Suprapubic skin (tissue), 4 donors: ENCODE data around the gene DMTF1. TPM values are rescaled to one million over a fixed set of nuclear protein-coding genes. Genes with fewer than 3 reads are reported as not detected.

Source experiments
- DNase-seq, 2 donors: peaks; one replicate each; pipeline ENCODE4 v3.0.0-alpha.2; 2019; ENCODE audit warnings: low spot score in 2 of 2
- H3K27ac ChIP-seq: fragments of 200-600 bp; sonication (generic); one replicate; pipeline ENCODE4 v1.5.1; 2019
- H3K27me3 ChIP-seq: fragments of 200-600 bp; sonication (generic); one replicate; pipeline ENCODE4 v1.5.1; 2019
- H3K36me3 ChIP-seq: fragments of 200-600 bp; sonication (generic); one replicate; pipeline ENCODE4 v1.5.1; 2019
- H3K4me1 ChIP-seq: fragments of 200-600 bp; sonication (generic); one replicate; pipeline ENCODE4 v1.5.1; 2019
- H3K4me3 ChIP-seq: fragments of 200-600 bp; sonication (generic); one replicate; pipeline ENCODE4 v1.5.1; 2019; ENCODE audit warnings: mild to moderate bottlenecking
- H3K9me3 ChIP-seq: fragments of 200-600 bp; sonication (generic); one replicate; pipeline ENCODE4 v1.5.1; 2019
- EP300 ChIP-seq: sonication (generic); formaldehyde crosslinking; IDR thresholded peaks from one replicate; pipeline ENCODE4 v1.6.1; 2017; ENCODE audit warnings: antibody characterized with exemption
- POLR2A ChIP-seq, 2 donors: fragments of 450-650 bp; IDR thresholded peaks; one replicate each; pipeline ENCODE4 v1.6.1; 2017; ENCODE audit warnings: antibody characterized with exemption in 2 of 2, mild to moderate bottlenecking in 2 of 2, moderate library complexity in 2 of 2
- POLR2AphosphoS5 ChIP-seq, 3 donors: sonication (generic); formaldehyde crosslinking; IDR thresholded peaks; one replicate each; pipeline ENCODE4 v1.6.1; 2017; ENCODE audit warnings: antibody characterized with exemption in 3 of 3
- WGBS: methylation state at CpG from one replicate; pipeline ENCODE4 v1.1.5; 2018; 5-methylcytosine and 5-hydroxymethylcytosine counted together
- total RNA-seq, 4 donors: library from RNA; depleted of rRNA; stranded (reverse); fragments of >200 nt; gene quantifications; one replicate each; pipeline ENCODE4 v1.1.0, GENCODE V29; 2016
- TF ChIP-seq, protein P1 (sequence below), 2 donors: fragments of 200-600 bp in 1 of 2; fragments of 450-650 bp in 1 of 2; sonication (generic) in 1 of 2; IDR thresholded peaks; one replicate each; pipeline ENCODE4 v1.5.1; 2016 to 2019; ENCODE audit warnings: antibody characterized with exemption in 2 of 2, mild to moderate bottlenecking in 1 of 2, moderate library complexity in 1 of 2

The DMTF1 gene
- total RNA-seq, 4 donors from 2014 or later: 42.9 to 217 (median 61.6) TPM

- Histone ChIP-seq H3K27me3 (no peaks in the 10 kb centered on the region), H3K36me3 (no peaks in the 10 kb centered on the region), H3K4me1 (no peaks in the 10 kb centered on the region), H3K4me3 (no peak overlapping the region), H3K27ac (no peak overlapping the region), H3K9me3 (no peaks in the 10 kb centered on the region)
- TF ChIP-seq, protein P1, sequence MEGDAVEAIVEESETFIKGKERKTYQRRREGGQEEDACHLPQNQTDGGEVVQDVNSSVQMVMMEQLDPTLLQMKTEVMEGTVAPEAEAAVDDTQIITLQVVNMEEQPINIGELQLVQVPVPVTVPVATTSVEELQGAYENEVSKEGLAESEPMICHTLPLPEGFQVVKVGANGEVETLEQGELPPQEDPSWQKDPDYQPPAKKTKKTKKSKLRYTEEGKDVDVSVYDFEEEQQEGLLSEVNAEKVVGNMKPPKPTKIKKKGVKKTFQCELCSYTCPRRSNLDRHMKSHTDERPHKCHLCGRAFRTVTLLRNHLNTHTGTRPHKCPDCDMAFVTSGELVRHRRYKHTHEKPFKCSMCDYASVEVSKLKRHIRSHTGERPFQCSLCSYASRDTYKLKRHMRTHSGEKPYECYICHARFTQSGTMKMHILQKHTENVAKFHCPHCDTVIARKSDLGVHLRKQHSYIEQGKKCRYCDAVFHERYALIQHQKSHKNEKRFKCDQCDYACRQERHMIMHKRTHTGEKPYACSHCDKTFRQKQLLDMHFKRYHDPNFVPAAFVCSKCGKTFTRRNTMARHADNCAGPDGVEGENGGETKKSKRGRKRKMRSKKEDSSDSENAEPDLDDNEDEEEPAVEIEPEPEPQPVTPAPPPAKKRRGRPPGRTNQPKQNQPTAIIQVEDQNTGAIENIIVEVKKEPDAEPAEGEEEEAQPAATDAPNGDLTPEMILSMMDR (IDR thresholded peaks at IDR 0.05): no peak
- TF ChIP-seq EP300 (no peak), POLR2A (IDR thresholded peaks at IDR 0.05) (no peak), POLR2AphosphoS5 (IDR thresholded peaks at IDR 0.05) (no peak)
- 84% methylated on average over 3 of the region's 3 CpGs for WGBS
- DNase-seq: no peak
Measured at GRCh38 chr7:87131771-87132170, 20.5 kb upstream of the DMTF1 start.

- H3K4me1 ChIP-seq: no peaks in the 10 kb centered on the region
- no peak overlapping the region for H3K27ac ChIP-seq
- no peaks in the 10 kb centered on the region for H3K9me3 ChIP-seq
- no peaks in the 10 kb centered on the region for H3K36me3 ChIP-seq
- H3K4me3 ChIP-seq: no peak overlapping the region
- TF ChIP-seq EP300: no peak
- TF ChIP-seq, protein P1 (IDR thresholded peaks at IDR 0.05): no peak
- no peak for TF ChIP-seq POLR2AphosphoS5 (IDR thresholded peaks at IDR 0.05)
- TF ChIP-seq POLR2A (IDR thresholded peaks at IDR 0.05): no peak
- no peaks in the 10 kb centered on the region for H3K27me3 ChIP-seq
- DNase-seq: no peak
Measured at GRCh38 chr7:87137271-87137670, 15.0 kb upstream of the DMTF1 start.

DNA sequence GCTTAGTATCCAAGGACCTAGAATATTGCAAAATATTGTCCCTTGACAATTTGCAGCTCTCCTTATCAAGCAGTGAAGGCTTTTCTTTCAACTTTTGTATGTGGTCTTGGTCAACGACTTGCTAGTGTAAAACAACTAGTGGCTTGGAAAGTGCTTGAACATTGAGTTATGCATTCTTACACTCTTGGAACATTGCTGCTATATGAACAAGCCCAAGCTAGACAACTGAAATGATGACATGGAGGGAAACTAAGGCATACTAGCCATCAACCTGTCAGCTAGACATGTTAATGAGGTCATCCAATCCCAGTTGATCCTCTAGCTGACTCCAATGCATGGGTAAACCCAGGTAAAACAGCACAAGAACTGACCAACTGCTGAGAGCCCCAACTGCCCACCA, 12.7 kb upstream of the DMTF1 start:
- WGBS: 82% methylated on average over 1 of the region's 1 CpG
- TF ChIP-seq EP300: no peak
- no peak for TF ChIP-seq POLR2AphosphoS5 (IDR thresholded peaks at IDR 0.05)
- TF ChIP-seq, protein P1 (IDR thresholded peaks at IDR 0.05): no peak
- no peak for TF ChIP-seq POLR2A (IDR thresholded peaks at IDR 0.05)
- Histone ChIP-seq H3K27ac (no peak overlapping the region), H3K27me3 (no peaks in the 10 kb centered on the region), H3K9me3 (no peaks in the 10 kb centered on the region), H3K36me3 (no peaks in the 10 kb centered on the region), H3K4me3 (no peak overlapping the region), H3K4me1 (no peaks in the 10 kb centered on the region)
- DNase-seq: no peak

GRCh38 chr7:87140271-87140748, 11.9 kb upstream of the DMTF1 start:
- no peak for TF ChIP-seq EP300
- TF ChIP-seq POLR2A (IDR thresholded peaks at IDR 0.05): no peak
- TF ChIP-seq, protein P1 (IDR thresholded peaks at IDR 0.05): no peak
- no peak for TF ChIP-seq POLR2AphosphoS5 (IDR thresholded peaks at IDR 0.05)
- no peaks in the 10 kb centered on the region for H3K36me3 ChIP-seq
- no peak for DNase-seq
- H3K4me1 ChIP-seq: no peaks in the 10 kb centered on the region
- 56% methylated on average over 2 of the region's 2 CpGs for WGBS
- no peaks in the 10 kb centered on the region for H3K27me3 ChIP-seq
- no peak overlapping the region for H3K27ac ChIP-seq
- no peak overlapping the region for H3K4me3 ChIP-seq
- no peaks in the 10 kb centered on the region for H3K9me3 ChIP-seq

DNA sequence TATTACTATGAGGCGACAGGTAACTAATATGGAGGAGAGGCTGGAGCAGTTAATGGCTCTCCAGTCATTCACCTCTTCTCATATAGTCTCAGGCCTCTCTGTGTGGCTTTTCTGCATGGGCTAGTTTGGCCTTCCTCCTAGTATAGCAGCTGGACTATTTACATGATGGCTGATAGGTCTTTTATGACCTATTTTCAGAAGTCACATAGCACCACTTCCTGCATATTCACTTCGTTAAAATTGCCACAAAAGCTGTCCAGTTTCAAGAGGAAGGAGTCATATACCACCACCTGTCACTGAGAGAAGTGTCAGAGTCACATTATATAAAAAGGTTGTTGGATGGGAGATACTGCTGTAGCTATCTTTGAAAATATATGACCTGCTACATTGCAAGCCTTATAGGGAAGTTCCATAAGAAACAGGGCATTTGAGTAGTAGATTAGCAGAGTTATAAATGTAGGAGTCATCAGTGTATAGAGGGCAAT, 8.0 kb upstream of the DMTF1 start:
- no peaks in the 10 kb centered on the region for H3K27me3 ChIP-seq
- no peak overlapping the region for H3K4me3 ChIP-seq
- no peaks in the 10 kb centered on the region for H3K9me3 ChIP-seq
- DNase-seq: no peak
- no peak for TF ChIP-seq POLR2AphosphoS5 (IDR thresholded peaks at IDR 0.05)
- no peak for TF ChIP-seq EP300
- TF ChIP-seq, protein P1 (IDR thresholded peaks at IDR 0.05): no peak
- no peak for TF ChIP-seq POLR2A (IDR thresholded peaks at IDR 0.05)
- H3K27ac ChIP-seq: no peak overlapping the region
- WGBS: 75% methylated on average over 2 of the region's 2 CpGs
- no peaks in the 10 kb centered on the region for H3K36me3 ChIP-seq
- peaks cover 6% of the 10 kb centered on the region for H3K4me1 ChIP-seq
